ENCODE data around the gene CHMP6. TPM values are rescaled to one million over a fixed set of nuclear protein-coding genes. Genes with fewer than 3 reads are reported as not detected.

CHMP6 gene
- total and polyA plus RNA-seq, 12 donors = 17.5 to 30.6 (median 22.8) TPM

GRCh38 chr17:80955078-80955477 lies 36.6 kb upstream of the CHMP6 start:
- no peak for DNase-seq
- Histone ChIP-seq H3K27me3 (no peaks in the 10 kb centered on the region), H3K27ac (no peak overlapping the region), H3K9me3 (no peaks in the 10 kb centered on the region), H3K36me3 (peaks cover 0 to 34% (median 0%) of the 10 kb centered on the region in 9 donors), H3K4me1 (peaks cover 11 to 18% (median 15%) of the 10 kb centered on the region in 9 donors), H3K4me3 (no peak overlapping the region)
- intact Hi-C loops (cut with DNase I) = no loop called here
- 98 to 100% methylated on average over 5 of the region's 5 CpGs for WGBS, 2 donors
- ATAC-seq = no peak
- TF ChIP-seq CTCF (IDR thresholded peaks at IDR 0.05) = no peak

- 90 to 91% methylated on average over 16 of the region's 16 CpGs for WGBS, 2 donors
- peaks cover 14 to 25% (median 22%) of the 10 kb centered on the region in 9 donors for H3K4me1 ChIP-seq
- H3K27me3 ChIP-seq = no peaks in the 10 kb centered on the region
- intact Hi-C loops (cut with DNase I) = no loop called here
- H3K4me3 ChIP-seq = no peak overlapping the region
- no peak overlapping the region for H3K27ac ChIP-seq
- DNase-seq = no peak
- TF ChIP-seq CTCF (IDR thresholded peaks at IDR 0.05) = no peak
- H3K9me3 ChIP-seq = no peaks in the 10 kb centered on the region
- no peak for ATAC-seq
- H3K36me3 ChIP-seq = peaks cover 0 to 27% (median 0%) of the 10 kb centered on the region in 9 donors
Observed at GRCh38 chr17:80955671-80956280, 35.9 kb upstream of the CHMP6 start.

GRCh38 chr17:80956321-80957190 lies 35.1 kb upstream of the CHMP6 start:
- intact Hi-C loops (cut with DNase I) = no loop called here
- Histone ChIP-seq H3K4me3 (no peak overlapping the region), H3K27ac (no peak overlapping the region)

More at GRCh38 chr17:80956321-80957190, 35.1 kb upstream of the CHMP6 start:
- H3K4me1 ChIP-seq = peaks cover 14 to 29% (median 22%) of the 10 kb centered on the region in 9 donors
- WGBS, 2 donors = 92 to 93% methylated on average over 28 of the region's 29 CpGs
- ATAC-seq (no peak), DNase-seq (no peak)
- H3K27me3 ChIP-seq = no peaks in the 10 kb centered on the region
- H3K9me3 ChIP-seq = no peaks in the 10 kb centered on the region
- H3K36me3 ChIP-seq = peaks cover 0 to 19% (median 0%) of the 10 kb centered on the region in 9 donors
- TF ChIP-seq CTCF (IDR thresholded peaks at IDR 0.05) = no peak
